Aorta (tissue), 5 donors: ENCODE measurements around the gene LRRC32. TPM values are rescaled to one million over a fixed set of nuclear protein-coding genes. Genes with fewer than 3 reads are reported as not detected.

Experiments used
- ATAC-seq: fragments of 200-7000 bp; cut with Tn5 transposase; one replicate; pipeline ENCODE4 v1.9.1; 2022; ENCODE audit warnings: moderate library complexity; ENCODE audit not compliant: low FRiP score
- DNase-seq, 2 donors: peaks; one replicate each; pipeline ENCODE4 v3.0.0-alpha.2; 2020
- H3K27ac ChIP-seq, 2 donors: one replicate each; pipeline ENCODE4 v1.5.1; 2013; ENCODE audit warnings: low read length in 2 of 2, mild to moderate bottlenecking in 2 of 2, moderate library complexity in 2 of 2, control low read depth in 1 of 2, inconsistent platforms in 1 of 2, low read depth in 1 of 2
- H3K27me3 ChIP-seq, 2 donors: one replicate each; pipeline ENCODE4 v1.6.1; 2013; ENCODE audit warnings: control low read depth in 1 of 2, low read length in 1 of 2, mild to moderate bottlenecking in 1 of 2, moderate library complexity in 1 of 2; ENCODE audit not compliant: insufficient read depth in 2 of 2, control insufficient read depth in 1 of 2
- H3K36me3 ChIP-seq, 2 donors: one replicate each; pipeline ENCODE4 v1.6.1; 2013; ENCODE audit warnings: control low read depth in 1 of 2, low read length in 1 of 2, mild to moderate bottlenecking in 1 of 2; ENCODE audit not compliant: insufficient read depth in 2 of 2, control insufficient read depth in 1 of 2
- H3K4me1 ChIP-seq, 2 donors: one replicate each; pipeline ENCODE4 v1.6.1; 2013; ENCODE audit warnings: low read length in 2 of 2, control low read depth in 1 of 2, mild to moderate bottlenecking in 1 of 2, moderate library complexity in 1 of 2; ENCODE audit not compliant: insufficient read depth in 2 of 2, control insufficient read depth in 1 of 2
- H3K4me3 ChIP-seq, 2 donors: one replicate each; pipeline ENCODE4 v1.5.1; 2013; ENCODE audit warnings: low read length in 2 of 2, control low read depth in 1 of 2, mild to moderate bottlenecking in 1 of 2
- H3K9me3 ChIP-seq: one replicate; pipeline ENCODE4 v1.6.1; 2013; ENCODE audit warnings: mild to moderate bottlenecking, low read length; ENCODE audit not compliant: control insufficient read depth
- WGBS, 2 donors: extraction: QIAGEN DNeasy Blood & Tissue Kit; methylation state at CpG; one replicate each; pipeline ENCODE4 v1.1.7; 2013; 5-methylcytosine and 5-hydroxymethylcytosine counted together
- intact Hi-C, 2 donors: fragments of 100-400 bp; cut with DNase I; formaldehyde crosslinking; loops; one replicate each; pipeline versions ENCODE4 v1.14.2 to v1.15.0; 2022
- polyA plus RNA-seq, 2 donors: library from polyadenylated mRNA; stranded (reverse); fragments of 200-250 nt; gene quantifications; one replicate each; pipeline ENCODE4 v1.2.3, GENCODE V29; 2013
- total RNA-seq, 2 donors: library from RNA; stranded (reverse); fragmentation: NEBNext Ultra II Directional; extraction: Animal tissue kit (Norgen Biotek cat#: 25700); gene quantifications; one replicate each; pipeline ENCODE4 v1.2.1, GENCODE V29; 2021
- donor health status: healthy with polysubstance abuse.
- donor health status: Bipolar disorder and iron deficiency.
- donor health status: DM: no; HTN: no; CAD: no.
- donor health status: DM: no; HTN: no; CAD: no.
- donor health status: DM: yes; HTN: yes; CAD: no.

The LRRC32 gene
- total and polyA plus RNA-seq, 4 donors, result 38.8 to 174 (median 125) TPM

DNA sequence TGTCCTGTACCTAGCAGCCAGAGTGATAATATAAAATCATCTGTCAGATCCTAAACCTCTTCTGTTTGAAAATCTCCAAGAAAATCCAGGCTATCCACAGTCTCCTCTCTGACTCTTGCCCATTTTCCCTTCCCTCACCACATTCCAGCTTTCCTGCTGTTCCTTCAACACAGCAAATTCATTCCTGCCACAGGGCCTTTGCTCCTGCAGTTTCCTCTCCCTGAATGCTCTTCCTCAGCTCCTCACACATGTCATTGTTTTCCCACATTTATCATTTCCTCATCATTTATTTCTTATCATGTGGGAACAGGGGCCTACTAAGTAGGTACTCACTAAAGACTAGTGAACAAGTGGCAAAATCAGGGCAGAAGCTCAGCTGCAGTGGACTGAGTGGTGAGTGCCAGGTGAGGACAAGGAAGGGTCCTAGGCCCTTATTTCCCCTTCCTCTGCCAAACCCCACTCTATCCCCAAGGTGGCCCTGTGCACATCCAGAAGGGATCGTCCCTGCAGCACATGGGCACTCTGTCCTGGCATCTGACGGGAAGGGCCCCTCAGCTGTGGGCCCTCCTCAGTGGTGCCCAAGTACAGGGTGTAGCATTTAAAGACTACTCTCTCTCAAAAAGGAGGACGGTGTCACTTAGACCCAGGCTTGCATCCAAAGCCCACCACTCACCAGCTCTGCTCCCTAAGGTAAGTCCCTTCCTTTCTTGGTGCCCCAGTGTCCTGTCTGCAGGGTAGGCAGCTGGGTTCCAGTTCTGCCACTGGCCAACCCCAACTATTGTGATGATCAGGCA is 2.0 kb downstream of the LRRC32 start:
- WGBS, 2 donors, result 49 to 60% methylated on average over 3 of the region's 3 CpGs
- peak overlapping the region; percentile 6 to 57 for H3K4me3 ChIP-seq
- H3K4me1 ChIP-seq, result peaks cover 0 to 2% of the 10 kb centered on the region in 2 donors
- no peaks in the 10 kb centered on the region for H3K27me3 ChIP-seq
- intact Hi-C loops, result loop anchor here in 1 of 2 donors (5.0 kb wide), 2 partner anchors 51 to 91 kb away; no protein-coding TSS in a partner anchor
- DNase-seq (peak in 1 of 2 donors; percentile 52), ATAC-seq (no peak)
- H3K27ac ChIP-seq, result peak overlapping the region; percentile 20 to 72
- H3K9me3 ChIP-seq, result no peaks in the 10 kb centered on the region
- peaks cover 0 to 1% of the 10 kb centered on the region in 2 donors for H3K36me3 ChIP-seq

DNA sequence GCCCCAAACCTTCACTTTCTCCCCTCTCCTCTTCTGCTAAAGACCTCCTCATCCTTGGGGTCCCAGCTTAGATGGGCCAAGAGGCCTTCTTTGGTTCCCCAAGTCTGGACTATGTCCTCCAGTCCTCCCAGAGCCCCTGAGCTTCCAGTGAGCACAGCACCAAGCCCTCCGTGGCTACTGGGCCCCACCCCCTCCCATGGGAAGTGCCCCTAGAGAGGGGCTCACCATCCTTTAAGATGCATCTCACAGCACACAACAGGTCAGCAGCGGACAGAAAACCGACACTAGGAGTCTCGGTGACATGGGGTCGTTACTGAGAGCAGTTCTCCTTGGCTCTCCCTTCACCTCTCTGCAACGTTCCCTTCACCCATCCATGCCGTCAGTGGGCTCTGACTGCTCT is 2.7 kb downstream of the LRRC32 start:
- H3K9me3 ChIP-seq, result no peaks in the 10 kb centered on the region
- ATAC-seq (no peak), DNase-seq (peak in 1 of 2 donors; percentile 44)
- intact Hi-C loops, result loop anchor here in 1 of 2 donors (5.0 kb wide), 2 partner anchors 51 to 91 kb away; no protein-coding TSS in a partner anchor
- H3K27ac ChIP-seq, result peak overlapping the region in 1 of 2 donors; percentile 16
- H3K4me3 ChIP-seq, result peak overlapping the region; percentile 6 to 57
- WGBS, 2 donors, result 50 to 77% methylated on average over 7 of the region's 7 CpGs
- H3K4me1 ChIP-seq, result peaks cover 0 to 2% of the 10 kb centered on the region in 2 donors
- no peaks in the 10 kb centered on the region for H3K27me3 ChIP-seq
- peaks cover 0 to 1% of the 10 kb centered on the region in 2 donors for H3K36me3 ChIP-seq

DNA sequence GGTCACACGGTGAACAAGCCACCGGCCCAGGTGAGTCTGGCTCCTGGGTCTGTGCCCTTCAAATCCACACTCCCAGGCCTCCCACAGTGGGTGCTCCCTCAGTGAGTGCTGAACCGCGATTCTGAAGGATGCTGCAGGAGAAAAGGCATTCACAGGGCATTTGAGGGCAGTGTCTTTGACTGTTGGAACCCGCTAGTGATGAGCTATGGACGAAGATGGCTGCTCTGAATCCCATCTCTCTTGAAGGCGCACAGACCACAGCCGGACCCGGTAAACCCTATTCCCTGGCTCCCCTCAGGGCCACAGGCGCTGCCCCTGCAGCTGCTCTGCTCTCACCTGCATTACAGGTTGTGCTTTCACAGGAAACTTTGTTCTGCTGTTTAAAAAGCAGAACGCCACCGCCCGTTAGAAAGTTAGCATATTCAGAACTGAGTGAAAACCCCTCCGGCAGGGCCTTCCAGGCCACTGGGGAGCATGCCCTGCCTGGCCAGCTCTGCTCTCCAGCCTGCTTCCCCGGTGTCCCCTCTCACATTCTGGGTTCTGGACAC is 3.2 kb downstream of the LRRC32 start:
- Histone ChIP-seq H3K4me3 (no peak overlapping the region), H3K27ac (peak overlapping the region in 1 of 2 donors; percentile 2), H3K4me1 (peaks cover 0 to 2% of the 10 kb centered on the region in 2 donors), H3K36me3 (peaks cover 0 to 1% of the 10 kb centered on the region in 2 donors), H3K9me3 (no peaks in the 10 kb centered on the region), H3K27me3 (no peaks in the 10 kb centered on the region)
- no peak for ATAC-seq
- intact Hi-C loops, result loop anchor here in 1 of 2 donors (5.0 kb wide), 2 partner anchors 50 to 90 kb away; no protein-coding TSS in a partner anchor
- peak in 1 of 2 donors; percentile 68 for DNase-seq
- WGBS, 2 donors, result 63 to 65% methylated on average over 15 of the region's 15 CpGs

DNA sequence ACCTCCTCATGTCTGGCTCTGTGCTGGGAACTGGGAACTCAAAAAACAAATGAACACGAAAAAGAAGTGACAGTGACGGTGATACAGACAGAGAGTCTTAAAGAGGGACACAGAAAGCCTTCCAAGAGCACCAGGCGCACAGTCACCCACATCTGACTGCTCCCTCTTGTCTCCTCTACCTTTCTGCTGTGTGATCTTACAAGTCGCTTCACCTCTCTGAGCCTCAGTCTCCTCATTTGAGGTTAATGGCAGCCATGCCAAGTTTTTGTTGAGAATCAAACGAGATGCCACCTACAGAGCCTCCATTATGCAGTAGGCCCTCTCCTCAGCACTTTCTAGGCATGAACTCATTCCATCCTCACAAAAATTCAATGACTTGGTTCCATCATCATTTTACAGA is 3.7 kb downstream of the LRRC32 start:
- DNase-seq (peak in 1 of 2 donors; percentile 25), ATAC-seq (no peak)
- intact Hi-C loops, result loop anchor here in 1 of 2 donors (5.0 kb wide), 2 partner anchors 50 to 90 kb away; no protein-coding TSS in a partner anchor
- Histone ChIP-seq H3K4me3 (no peak overlapping the region), H3K4me1 (peaks cover 0 to 2% of the 10 kb centered on the region in 2 donors), H3K27me3 (no peaks in the 10 kb centered on the region), H3K27ac (no peak overlapping the region), H3K36me3 (peaks cover 0 to 1% of the 10 kb centered on the region in 2 donors), H3K9me3 (no peaks in the 10 kb centered on the region)
- WGBS, 2 donors, result 50 to 55% methylated on average over 5 of the region's 5 CpGs

DNA sequence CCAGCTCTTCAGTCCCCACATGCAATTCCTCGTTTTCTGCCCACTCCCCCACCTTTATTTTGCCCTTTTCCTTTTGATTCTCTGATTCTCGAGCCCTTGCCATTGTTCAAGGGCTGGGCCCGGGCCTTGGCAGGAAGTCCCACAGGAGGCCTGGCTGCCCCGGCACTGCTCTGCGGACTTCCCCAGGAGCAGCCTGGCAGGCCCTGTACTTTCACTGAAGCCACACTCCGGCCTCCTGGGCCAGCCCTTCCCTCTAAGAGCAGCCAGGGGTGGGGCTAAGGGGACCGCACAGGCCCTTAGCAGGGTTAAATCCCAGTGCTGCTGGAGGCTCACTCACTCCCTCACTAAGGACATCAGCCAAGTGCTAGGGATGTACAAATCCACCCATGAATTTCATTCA is 4.1 kb downstream of the LRRC32 start:
- ATAC-seq (peak; percentile 58), DNase-seq (peak; percentile 82 to 90)
- H3K36me3 ChIP-seq, result peaks cover 0 to 1% of the 10 kb centered on the region in 2 donors
- no peaks in the 10 kb centered on the region for H3K27me3 ChIP-seq
- no peaks in the 10 kb centered on the region for H3K9me3 ChIP-seq
- intact Hi-C loops, result loop anchor here in 1 of 2 donors (5.0 kb wide), 2 partner anchors 49 to 89 kb away; no protein-coding TSS in a partner anchor
- H3K4me3 ChIP-seq, result no peak overlapping the region
- WGBS, 2 donors, result 4 to 5% methylated on average over 7 of the region's 7 CpGs
- no peak overlapping the region for H3K27ac ChIP-seq
- H3K4me1 ChIP-seq, result peaks cover 0 to 2% of the 10 kb centered on the region in 2 donors

DNA sequence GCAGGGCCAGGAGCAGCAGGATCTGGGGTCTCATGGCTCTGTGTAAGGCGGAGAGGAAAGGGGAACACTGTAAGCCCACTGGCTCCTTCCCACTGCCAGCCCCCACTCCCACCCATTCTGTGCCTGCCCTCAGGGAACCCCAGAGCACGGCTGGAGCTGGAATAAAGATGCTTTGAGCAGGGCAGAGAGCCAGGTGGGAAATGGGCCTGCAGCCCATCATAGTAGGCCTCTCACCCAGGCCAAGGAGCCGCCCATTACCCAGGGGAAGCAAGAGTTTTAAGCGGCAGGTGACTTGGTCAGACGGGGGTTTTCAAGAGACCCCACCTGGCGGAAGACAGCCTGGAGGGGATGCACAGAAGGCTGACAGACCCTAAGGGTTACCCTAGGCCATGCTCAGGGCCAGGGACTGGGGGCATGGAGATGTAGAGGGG is 4.6 kb downstream of the LRRC32 start:
- 62 to 64% methylated on average over 6 of the region's 6 CpGs for WGBS, 2 donors
- H3K9me3 ChIP-seq, result no peaks in the 10 kb centered on the region
- no peak overlapping the region for H3K27ac ChIP-seq
- DNase-seq (peak in 1 of 2 donors; percentile 65), ATAC-seq (no peak)
- intact Hi-C loops, result loop anchor here in 1 of 2 donors (5.0 kb wide), 2 partner anchors 49 to 89 kb away; no protein-coding TSS in a partner anchor
- H3K27me3 ChIP-seq, result no peaks in the 10 kb centered on the region
- H3K36me3 ChIP-seq, result peaks cover 0 to 3% of the 10 kb centered on the region in 2 donors
- peaks cover 0 to 2% of the 10 kb centered on the region in 2 donors for H3K4me1 ChIP-seq
- H3K4me3 ChIP-seq, result no peak overlapping the region

DNA sequence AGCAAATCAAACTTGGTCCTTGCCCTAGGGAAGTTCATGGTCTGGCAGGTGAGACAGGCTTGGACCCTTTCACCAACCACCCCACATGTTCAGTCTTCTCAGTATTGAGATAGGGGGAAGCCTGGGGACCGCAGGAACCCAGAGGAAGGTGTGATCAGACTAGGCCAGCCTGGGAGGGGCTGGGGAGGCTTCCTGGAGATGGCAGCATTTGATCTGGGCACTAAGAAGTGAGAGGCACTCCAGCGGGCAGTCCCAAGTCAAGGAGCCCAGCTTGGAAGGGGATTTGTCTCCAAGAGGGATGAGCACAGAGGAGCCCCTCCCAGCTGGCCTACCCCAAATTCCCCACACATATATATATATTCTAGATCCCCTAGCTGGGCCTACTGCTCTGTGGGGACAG is 5.4 kb downstream of the LRRC32 start:
- ATAC-seq (no peak), DNase-seq (peak in 1 of 2 donors; percentile 15)
- Histone ChIP-seq H3K9me3 (no peaks in the 10 kb centered on the region), H3K27ac (no peak overlapping the region), H3K36me3 (peaks cover 0 to 6% of the 10 kb centered on the region in 2 donors), H3K27me3 (no peaks in the 10 kb centered on the region), H3K4me3 (no peak overlapping the region), H3K4me1 (peaks cover 0 to 2% of the 10 kb centered on the region in 2 donors)
- WGBS, 2 donors, result 86% methylated on average over 2 of the region's 2 CpGs
- intact Hi-C loops, result loop anchor here in 1 of 2 donors (5.0 kb wide), 2 partner anchors 48 to 88 kb away; no protein-coding TSS in a partner anchor

DNA sequence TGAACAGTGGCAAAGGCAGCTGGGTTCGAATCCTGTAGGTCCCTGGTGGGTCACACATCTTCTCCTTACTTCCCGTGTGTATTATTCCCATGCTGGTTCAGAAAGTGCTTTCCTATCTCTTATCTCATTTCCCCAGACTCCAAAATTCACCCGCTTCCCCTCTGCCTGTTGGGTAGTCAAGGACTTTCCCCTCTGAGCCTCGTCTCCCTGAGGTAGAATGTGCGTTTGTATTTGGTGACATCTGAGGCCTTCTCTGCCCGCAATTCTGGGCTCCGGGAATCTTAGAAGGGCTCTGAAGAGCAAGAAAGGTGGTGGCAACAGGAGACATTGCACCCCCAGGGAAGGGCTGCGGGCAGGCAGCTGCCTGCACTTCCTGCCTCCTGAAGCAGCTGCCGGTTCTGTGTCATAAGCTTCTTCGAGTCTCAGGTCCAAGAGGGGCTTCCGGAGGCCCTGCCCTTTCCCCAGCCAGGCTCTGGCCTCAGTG is 5.9 kb downstream of the LRRC32 start:
- peak; percentile 40 to 57 for DNase-seq
- H3K9me3 ChIP-seq, result no peaks in the 10 kb centered on the region
- no peaks in the 10 kb centered on the region for H3K27me3 ChIP-seq
- ATAC-seq, result no peak
- no peak overlapping the region for H3K4me3 ChIP-seq
- H3K4me1 ChIP-seq, result peaks cover 0 to 2% of the 10 kb centered on the region in 2 donors
- WGBS, 2 donors, result 69 to 71% methylated on average over 11 of the region's 11 CpGs
- intact Hi-C loops, result loop anchor here in 1 of 2 donors (5.0 kb wide), 2 partner anchors 47 to 87 kb away; no protein-coding TSS in a partner anchor
- no peak overlapping the region for H3K27ac ChIP-seq
- peaks cover 0 to 10% of the 10 kb centered on the region in 2 donors for H3K36me3 ChIP-seq
